ENCODE measurements around the gene MRPS10. TPM values are rescaled to one million over a fixed set of nuclear protein-coding genes. Genes with fewer than 3 reads are reported as not detected.

MRPS10 gene
- total RNA-seq, 1 experiment from 2014 or later, result 67.6 TPM

DNA sequence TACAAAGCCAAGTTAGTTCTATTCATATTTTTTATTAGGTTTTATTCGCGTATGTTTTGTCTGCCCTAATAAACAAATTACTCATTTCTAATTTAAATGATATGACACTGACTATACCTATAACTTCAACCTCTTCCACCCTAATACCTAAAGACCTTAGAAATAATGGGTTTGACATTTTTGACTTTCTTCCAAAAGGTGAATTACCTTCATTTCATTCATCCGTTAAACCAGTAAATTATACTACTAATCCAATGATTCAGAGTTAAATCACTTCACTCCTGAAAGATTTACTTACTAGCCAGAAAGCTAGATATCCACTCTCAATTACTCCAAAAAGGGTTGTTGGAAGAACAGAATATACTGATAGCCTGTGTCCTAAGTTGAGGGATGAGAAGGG lies 5.2 kb downstream of the MRPS10 start:
- intact Hi-C loops (cut with micrococcal nuclease; ENCODE audit: unreplicated experiment), result no loop called here
- peaks cover 47% of the 10 kb centered on the region for H3K36me3 ChIP-seq (ENCODE audit: control insufficient read depth, insufficient read depth, low read length)

DNA sequence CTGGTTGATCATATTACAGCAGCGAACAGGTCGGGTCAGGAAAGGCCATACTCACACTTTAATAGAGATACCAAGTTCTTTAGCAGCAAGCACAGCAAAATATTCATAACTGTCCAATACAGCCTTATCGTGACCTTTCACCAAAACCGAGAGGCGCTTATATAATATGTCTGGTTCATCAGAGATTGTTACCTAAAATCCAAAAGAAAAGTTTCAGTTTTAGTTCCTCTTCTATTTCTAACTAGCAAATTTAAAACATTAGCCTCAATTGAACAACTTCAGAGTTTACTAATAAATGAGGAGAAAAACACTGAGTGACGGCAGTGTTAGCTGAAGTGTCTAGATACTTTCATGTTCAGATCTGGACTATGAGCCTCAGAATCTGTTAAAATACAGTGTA lies 5.9 kb downstream of the MRPS10 start:
- Histone ChIP-seq H3K4me1 (ENCODE audit: control insufficient read depth, insufficient read depth, low read length) (peaks cover 52% of the 10 kb centered on the region), H3K36me3 (ENCODE audit: control insufficient read depth, insufficient read depth, low read length) (peaks cover 44% of the 10 kb centered on the region), H3K9me3 (ENCODE audit: control insufficient read depth, insufficient read depth, low read depth, low read length) (no peaks in the 10 kb centered on the region), H3K4me3 (ENCODE audit: low read depth in 2 of 2, low read length in 2 of 2) (no peak overlapping the region), H3K27ac (ENCODE audit: low read length) (peak overlapping the region; percentile 100), H3K27me3 (ENCODE audit: control insufficient read depth, insufficient read depth, low read length) (no peaks in the 10 kb centered on the region)
- no TSS peak for BruUV-seq (replicated peaks)
- in situ Hi-C loops (cut with HindIII; ENCODE audit: low pct_unique_long_range_greater_than_20kb, low sequenced_read_pairs) (no loop called here), intact Hi-C loops (cut with micrococcal nuclease; ENCODE audit: unreplicated experiment) (no loop called here)
- ChIA-PET POLR2A (no interaction called here), CTCF (no interaction called here)
- DNase-seq (ENCODE audit: low read depth, low spot score) (no peak), ATAC-seq (no peak)
- TF ChIP-seq POLR2AphosphoS5 (IDR thresholded peaks at IDR 0.05; ENCODE audit: low read depth, low read length), result no peak
- TF ChIP-seq, protein P1, sequence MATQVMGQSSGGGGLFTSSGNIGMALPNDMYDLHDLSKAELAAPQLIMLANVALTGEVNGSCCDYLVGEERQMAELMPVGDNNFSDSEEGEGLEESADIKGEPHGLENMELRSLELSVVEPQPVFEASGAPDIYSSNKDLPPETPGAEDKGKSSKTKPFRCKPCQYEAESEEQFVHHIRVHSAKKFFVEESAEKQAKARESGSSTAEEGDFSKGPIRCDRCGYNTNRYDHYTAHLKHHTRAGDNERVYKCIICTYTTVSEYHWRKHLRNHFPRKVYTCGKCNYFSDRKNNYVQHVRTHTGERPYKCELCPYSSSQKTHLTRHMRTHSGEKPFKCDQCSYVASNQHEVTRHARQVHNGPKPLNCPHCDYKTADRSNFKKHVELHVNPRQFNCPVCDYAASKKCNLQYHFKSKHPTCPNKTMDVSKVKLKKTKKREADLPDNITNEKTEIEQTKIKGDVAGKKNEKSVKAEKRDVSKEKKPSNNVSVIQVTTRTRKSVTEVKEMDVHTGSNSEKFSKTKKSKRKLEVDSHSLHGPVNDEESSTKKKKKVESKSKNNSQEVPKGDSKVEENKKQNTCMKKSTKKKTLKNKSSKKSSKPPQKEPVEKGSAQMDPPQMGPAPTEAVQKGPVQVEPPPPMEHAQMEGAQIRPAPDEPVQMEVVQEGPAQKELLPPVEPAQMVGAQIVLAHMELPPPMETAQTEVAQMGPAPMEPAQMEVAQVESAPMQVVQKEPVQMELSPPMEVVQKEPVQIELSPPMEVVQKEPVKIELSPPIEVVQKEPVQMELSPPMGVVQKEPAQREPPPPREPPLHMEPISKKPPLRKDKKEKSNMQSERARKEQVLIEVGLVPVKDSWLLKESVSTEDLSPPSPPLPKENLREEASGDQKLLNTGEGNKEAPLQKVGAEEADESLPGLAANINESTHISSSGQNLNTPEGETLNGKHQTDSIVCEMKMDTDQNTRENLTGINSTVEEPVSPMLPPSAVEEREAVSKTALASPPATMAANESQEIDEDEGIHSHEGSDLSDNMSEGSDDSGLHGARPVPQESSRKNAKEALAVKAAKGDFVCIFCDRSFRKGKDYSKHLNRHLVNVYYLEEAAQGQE (IDR thresholded peaks at IDR 0.05; ENCODE audit: insufficient read depth in 1 of 2, low read depth in 2 of 2, low read length in 1 of 2), result no peak
- no peak for TF ChIP-seq CTCF (IDR thresholded peaks at IDR 0.05)
- no peak for TF ChIP-seq SIN3A (IDR thresholded peaks at IDR 0.05; ENCODE audit: borderline replicate concordance, insufficient read depth, low read depth, low read length)
- TF ChIP-seq TCF7L2 (IDR thresholded peaks at IDR 0.05; ENCODE audit: low read depth, low read length), result no peak

More for the DNA sequence above, 5.2 kb downstream of the MRPS10 start:
- DNase-seq (ENCODE audit: low read depth, low spot score) (no peak), ATAC-seq (no peak)
- Histone ChIP-seq H3K4me3 (ENCODE audit: low read depth in 2 of 2, low read length in 2 of 2) (no peak overlapping the region), H3K27me3 (ENCODE audit: control insufficient read depth, insufficient read depth, low read length) (no peaks in the 10 kb centered on the region), H3K4me1 (ENCODE audit: control insufficient read depth, insufficient read depth, low read length) (peaks cover 52% of the 10 kb centered on the region), H3K27ac (ENCODE audit: low read length) (peak overlapping the region; percentile 100), H3K9me3 (ENCODE audit: control insufficient read depth, insufficient read depth, low read depth, low read length) (no peaks in the 10 kb centered on the region)
- ChIA-PET CTCF (no interaction called here), POLR2A (no interaction called here)
- no TSS peak for BruUV-seq (replicated peaks)
- TF ChIP-seq TCF7L2 (IDR thresholded peaks at IDR 0.05; ENCODE audit: low read depth, low read length) (no peak), POLR2AphosphoS5 (IDR thresholded peaks at IDR 0.05; ENCODE audit: low read depth, low read length) (no peak), CTCF (IDR thresholded peaks at IDR 0.05) (no peak)
- TF ChIP-seq, protein P1 (IDR thresholded peaks at IDR 0.05; ENCODE audit: insufficient read depth in 1 of 2, low read depth in 2 of 2, low read length in 1 of 2), result no peak
- in situ Hi-C loops (cut with HindIII; ENCODE audit: low pct_unique_long_range_greater_than_20kb, low sequenced_read_pairs), result no loop called here

Data from Panc1 (cell line).